Liver (tissue), 3 donors: Measurements from ENCODE around the gene YTHDF2.

Experiments used
- CTCF ChIP-seq: fragments of 150-350 bp; IDR thresholded peaks from 2 replicates; pipeline ENCODE4 v1.5.1; 2017; ENCODE audit warnings: improper control_type of control experiment, low read depth, low read length; ENCODE audit not compliant: missing input control
- RAD21 ChIP-seq, 2 donors: IDR thresholded peaks; 2 replicates each; pipeline ENCODE4 v1.6.1; 2016; ENCODE audit warnings: antibody characterized with exemption in 2 of 2, mild to moderate bottlenecking in 2 of 2
- donor health status: healthy.
- donor health status: healthy.

GRCh38 chr1:28759257-28759656 lies 22.5 kb downstream of the YTHDF2 start:
- TF ChIP-seq RAD21 (IDR thresholded peaks at IDR 0.05): no peak
- TF ChIP-seq CTCF: no peak
